Endodermal cell (in vitro differentiated cells): ENCODE measurements around the gene KLHL24. TPM values are rescaled to one million over a fixed set of nuclear protein-coding genes. Genes with fewer than 3 reads are reported as not detected.
"Not testable (repeated sequence)": the region's sequence is repeated elsewhere in the genome, so short reads cannot be mapped to it uniquely, and the experiment has no call there.

Source experiments
- DNase-seq: peaks from one replicate; pipeline ENCODE4 v3.0.0-alpha.2; 2017
- H3K27ac ChIP-seq: 2 replicates; pipeline ENCODE4 v1.5.1; 2013; ENCODE audit warnings: mild to moderate bottlenecking, low read depth, low read length, moderate library complexity
- H3K27me3 ChIP-seq: 2 replicates; pipeline ENCODE4 v1.6.1; 2013; ENCODE audit warnings: mild to moderate bottlenecking, low read length, moderate library complexity; ENCODE audit not compliant: insufficient read depth, control insufficient read depth, poor library complexity, severe bottlenecking
- H3K36me3 ChIP-seq: 2 replicates; pipeline ENCODE4 v1.7.0; 2013; ENCODE audit warnings: mild to moderate bottlenecking, low read length, moderate library complexity; ENCODE audit not compliant: control insufficient read depth, insufficient read depth
- H3K4me1 ChIP-seq: one replicate; pipeline ENCODE4 v1.7.0; 2013; ENCODE audit warnings: low read length; ENCODE audit not compliant: control insufficient read depth, insufficient read depth
- H3K4me3 ChIP-seq: 2 replicates; pipeline ENCODE4 v1.5.1; 2013; ENCODE audit warnings: mild to moderate bottlenecking, low read length, moderate library complexity
- H3K9ac ChIP-seq: 2 replicates; pipeline ENCODE4 v1.6.1; 2013; ENCODE audit warnings: mild to moderate bottlenecking, low read length, moderate library complexity; ENCODE audit not compliant: poor library complexity, severe bottlenecking; ENCODE audit errors: extremely low read depth
- H3K9me3 ChIP-seq: 2 replicates; pipeline ENCODE4 v1.6.1; 2013; ENCODE audit warnings: mild to moderate bottlenecking, low read length, moderate library complexity; ENCODE audit not compliant: control insufficient read depth
- H3K27ac Mint-ChIP-seq: 2 replicates; pipeline ENCODE4 v1.8.0; 2020; ENCODE audit warnings: mixed read lengths
- H3K27me3 Mint-ChIP-seq: 2 replicates; pipeline ENCODE4 v1.8.0; 2021; ENCODE audit warnings: mild to moderate bottlenecking, mixed read lengths; ENCODE audit not compliant: insufficient read depth
- H3K36me3 Mint-ChIP-seq: 2 replicates; pipeline ENCODE4 v1.8.0; 2020; ENCODE audit warnings: low read depth, mixed read lengths
- H3K4me1 Mint-ChIP-seq: 2 replicates; pipeline ENCODE4 v1.8.0; 2020; ENCODE audit warnings: mixed read lengths
- H3K4me3 Mint-ChIP-seq: 2 replicates; pipeline ENCODE4 v1.8.0; 2020; ENCODE audit warnings: mild to moderate bottlenecking, moderate library complexity, mixed read lengths
- H3K9me3 Mint-ChIP-seq: 2 replicates; pipeline ENCODE4 v1.8.0; 2020; ENCODE audit warnings: mild to moderate bottlenecking, mixed read lengths
- CTCF ChIP-seq: fragments of 200-600 bp; sonication (generic); conservative IDR thresholded peaks from 2 replicates; pipeline ENCODE4 v1.5.0; 2021; ENCODE audit warnings: antibody characterized with exemption, mild to moderate bottlenecking
- WGBS, 2 experiments: methylation state at CpG; one replicate each; pipeline versions ENCODE4 v1.1.5 to v1.1.7; 2013; ENCODE audit warnings: missing lambda C conversion rate in 2 of 2, mixed read lengths in 1 of 2; ENCODE audit not compliant: insufficient coverage in 1 of 2, insufficient read length in 1 of 2; 5-methylcytosine and 5-hydroxymethylcytosine counted together
- total RNA-seq, 2 donors: library from RNA; stranded (reverse); fragmentation: NEBNext Ultra II Directional in 1 of 2; extraction: Animal tissue kit (Norgen Biotek cat#: 25700) in 1 of 2; gene quantifications; 2 replicates in 1 of 2; 3 replicates in 1 of 2; pipeline ENCODE4 v1.2.1, GENCODE V29; 2021

KLHL24 gene
- total RNA-seq, 2 donors from 2014 or later: 29.9 to 39.9 TPM

- Mint-ChIP-seq H3K4me1 (peaks cover 6% of the 10 kb centered on the region), H3K4me3 (peak overlapping the region; percentile 81), H3K27ac (peak overlapping the region; percentile 91), H3K36me3 (no peaks in the 10 kb centered on the region), H3K27me3 (no peaks in the 10 kb centered on the region), H3K9me3 (no peaks in the 10 kb centered on the region)
- H3K36me3 ChIP-seq: no peaks in the 10 kb centered on the region
- peak overlapping the region; percentile 86 for H3K9ac ChIP-seq
- no peaks in the 10 kb centered on the region for H3K9me3 ChIP-seq
- no peaks in the 10 kb centered on the region for H3K4me1 ChIP-seq
- H3K27ac ChIP-seq: peak overlapping the region; percentile 100
- DNase-seq: no peak
- peak overlapping the region; percentile 94 for H3K4me3 ChIP-seq
- no peak for TF ChIP-seq CTCF
- 75 to 77% methylated on average over 5 to 6 of the region's 6 CpGs for WGBS, 2 experiments
- H3K27me3 ChIP-seq: no peaks in the 10 kb centered on the region
Measured at GRCh38 chr3:183637106-183637486, 1.7 kb downstream of the KLHL24 start.

GRCh38 chr3:183637633-183638032 lies 2.2 kb downstream of the KLHL24 start:
- WGBS, 2 experiments: 92 to 93% methylated on average over 7 to 14 of the region's 14 CpGs
- H3K9me3 Mint-ChIP-seq, H3K4me1 ChIP-seq, H3K9ac ChIP-seq, H3K36me3 ChIP-seq, H3K27me3 Mint-ChIP-seq, H3K27ac ChIP-seq, H3K36me3 Mint-ChIP-seq, H3K4me1 Mint-ChIP-seq, H3K27me3 ChIP-seq, DNase-seq, H3K27ac Mint-ChIP-seq, H3K9me3 ChIP-seq: not testable (repeated sequence)
- H3K4me3 Mint-ChIP-seq: peak overlapping the region; percentile 81
- peak overlapping the region; percentile 94 for H3K4me3 ChIP-seq

- Mint-ChIP-seq H3K4me3 (peak overlapping the region; percentile 81), H3K36me3 (no peaks in the 10 kb centered on the region), H3K9me3 (no peaks in the 10 kb centered on the region), H3K27ac (no peak overlapping the region), H3K27me3 (no peaks in the 10 kb centered on the region), H3K4me1 (peaks cover 6% of the 10 kb centered on the region)
- Histone ChIP-seq H3K27ac (no peak overlapping the region), H3K36me3 (no peaks in the 10 kb centered on the region), H3K27me3 (no peaks in the 10 kb centered on the region), H3K9me3 (no peaks in the 10 kb centered on the region), H3K9ac (no peak overlapping the region), H3K4me1 (no peaks in the 10 kb centered on the region), H3K4me3 (no peak overlapping the region)
- DNase-seq: no peak
- no peak for TF ChIP-seq CTCF
- WGBS, 2 experiments: 90 to 92% methylated on average over 4 to 6 of the region's 6 CpGs
Measured at GRCh38 chr3:183638101-183638852, 2.9 kb downstream of the KLHL24 start.

GRCh38 chr3:183640635-183641034 lies 5.2 kb downstream of the KLHL24 start:
- H3K4me1 ChIP-seq, H3K4me1 Mint-ChIP-seq, H3K4me3 ChIP-seq, H3K27me3 ChIP-seq, H3K9ac ChIP-seq, H3K27me3 Mint-ChIP-seq, H3K36me3 ChIP-seq, H3K27ac Mint-ChIP-seq, H3K27ac ChIP-seq, H3K9me3 ChIP-seq, DNase-seq, H3K9me3 Mint-ChIP-seq, H3K4me3 Mint-ChIP-seq: not testable (repeated sequence)
- 95 to 98% methylated on average over 8 to 11 of the region's 11 CpGs for WGBS, 2 experiments
- peaks cover 14% of the 10 kb centered on the region for H3K36me3 Mint-ChIP-seq
